Sigmoid colon (tissue), 4 donors: Measurements from ENCODE around the gene ATG4B.

Experiments used
- CTCF ChIP-seq, 4 experiments: fragments of 450-650 bp in 3 of 4; fragments of 200-600 bp in 1 of 4; IDR thresholded peaks; one replicate each; pipeline ENCODE4 v1.5.1; 2016 to 2019; ENCODE audit warnings: antibody characterized with exemption in 4 of 4, mild to moderate bottlenecking in 3 of 4, moderate library complexity in 2 of 4
- POLR2A ChIP-seq, 2 donors: fragments of 450-650 bp; IDR thresholded peaks; one replicate each; pipeline ENCODE4 v1.6.1; 2016; ENCODE audit warnings: antibody characterized with exemption in 2 of 2, mild to moderate bottlenecking in 2 of 2, moderate library complexity in 2 of 2
- POLR2AphosphoS5 ChIP-seq, 4 donors: sonication (generic); formaldehyde crosslinking; IDR thresholded peaks; one replicate each; pipeline ENCODE4 v1.6.1; 2017; ENCODE audit warnings: antibody characterized with exemption in 4 of 4

- no peak for TF ChIP-seq POLR2AphosphoS5 (IDR thresholded peaks at IDR 0.05)
- TF ChIP-seq CTCF (IDR thresholded peaks at IDR 0.05) = no peak
- no peak for TF ChIP-seq POLR2A (IDR thresholded peaks at IDR 0.05)
Observed at GRCh38 chr2:241652142-241652541, 14.6 kb downstream of the ATG4B start.
